HEK293 (cell line): ENCODE measurements around the gene GJC1.
A peak's percentile ranks its signal among the peaks of the same experiment; 100 is the strongest.

Experiments
- CTCF ChIA-PET: fragments of 350-600 bp; formaldehyde crosslinking; extraction: SDS; loops from one replicate; lab custom pipeline; 2021; ENCODE audit warnings: antibody characterized with exemption; lab: Yijun Ruan, JAX
- POLR2A ChIA-PET: fragments of 300-600 bp; formaldehyde crosslinking; extraction: SDS; loops from one replicate; lab custom pipeline; 2020; ENCODE audit warnings: antibody characterized with exemption, inconsistent platforms; lab: Yijun Ruan, JAX
- H3K27ac ChIP-seq: fragments of 200-500 bp; sonication (Bioruptor generic); 2 replicates; pipeline ENCODE4 v1.5.1; 2014; ENCODE audit warnings: low read depth, low read length, control low read depth, inconsistent platforms; ENCODE audit errors: extremely low read depth
- H3K36me3 ChIP-seq, 2 experiments: fragments of 200-500 bp in 1 of 2; sonication (Bioruptor generic) in 1 of 2; 1 replicate in 1 of 2; 2 replicates in 1 of 2; pipeline ENCODE4 v1.5.1; 2014 to 2017; ENCODE audit warnings: inconsistent platforms in 2 of 2, low read length in 2 of 2; ENCODE audit not compliant: control insufficient read depth in 2 of 2, insufficient read depth in 1 of 2
- H3K4me1 ChIP-seq: fragments of 200-500 bp; sonication (Bioruptor generic); 2 replicates; pipeline ENCODE4 v1.5.1; 2014; ENCODE audit warnings: mild to moderate bottlenecking, low read length, inconsistent platforms; ENCODE audit not compliant: control insufficient read depth, insufficient read depth
- H3K4me3 ChIP-seq: 2 replicates; pipeline ENCODE4 v1.5.1; 2011; ENCODE audit warnings: low read depth, mild to moderate bottlenecking, control low read depth, low read length, moderate library complexity
- H3K9me3 ChIP-seq: fragments of 200-500 bp; sonication (Bioruptor generic); 2 replicates; pipeline ENCODE4 v1.5.1; 2014; ENCODE audit warnings: low read depth, low read length, inconsistent platforms; ENCODE audit not compliant: control insufficient read depth, insufficient read depth
- KLF1 ChIP-seq: fragments of 450-650 bp; formaldehyde crosslinking; IDR thresholded peaks from 2 replicates; pipeline ENCODE4 v1.5.1; 2016; ENCODE audit warnings: missing biosample characterization, missing genetic modification characterization
- PRDM10 ChIP-seq: fragments of 450-650 bp; formaldehyde crosslinking; IDR thresholded peaks from 2 replicates; pipeline ENCODE4 v1.5.1; 2016; ENCODE audit warnings: missing biosample characterization, missing genetic modification characterization
- PRDM4 ChIP-seq: fragments of 450-650 bp; formaldehyde crosslinking; IDR thresholded peaks from 2 replicates; pipeline ENCODE4 v1.5.1; 2017; ENCODE audit warnings: missing biosample characterization, missing genetic modification characterization
- SP7 ChIP-seq: fragments of 450-650 bp; formaldehyde crosslinking; IDR thresholded peaks from 2 replicates; pipeline ENCODE4 v1.5.1; 2016; ENCODE audit warnings: missing biosample characterization, missing genetic modification characterization
- ZBTB21 ChIP-seq: fragments of 450-650 bp; formaldehyde crosslinking; IDR thresholded peaks from 2 replicates; pipeline ENCODE4 v1.5.1; 2017; ENCODE audit warnings: missing biosample characterization, missing genetic modification characterization
- ZFP37 ChIP-seq: fragments of 450-650 bp; formaldehyde crosslinking; IDR thresholded peaks from 2 replicates; pipeline ENCODE4 v1.5.1; 2016; ENCODE audit warnings: missing biosample characterization, missing genetic modification characterization
- ZIC2 ChIP-seq: fragments of 450-650 bp; formaldehyde crosslinking; IDR thresholded peaks from 2 replicates; pipeline ENCODE4 v1.5.1; 2016; ENCODE audit warnings: missing biosample characterization, missing genetic modification characterization
- ZNF138 ChIP-seq: fragments of 450-650 bp; formaldehyde crosslinking; IDR thresholded peaks from 2 replicates; pipeline ENCODE4 v1.5.1; 2016; ENCODE audit warnings: missing biosample characterization, missing genetic modification characterization, borderline replicate concordance
- ZNF211 ChIP-seq: fragments of 450-650 bp; formaldehyde crosslinking; IDR thresholded peaks from 2 replicates; pipeline ENCODE4 v1.5.1; 2016; ENCODE audit warnings: low read depth, missing biosample characterization, missing genetic modification characterization
- ZNF23 ChIP-seq: fragments of 450-650 bp; formaldehyde crosslinking; IDR thresholded peaks from 2 replicates; pipeline ENCODE4 v1.5.1; 2016; ENCODE audit warnings: missing biosample characterization, missing genetic modification characterization, borderline replicate concordance
- ZNF248 ChIP-seq: fragments of 450-650 bp; formaldehyde crosslinking; IDR thresholded peaks from 2 replicates; pipeline ENCODE4 v1.5.1; 2017; ENCODE audit warnings: missing biosample characterization, missing genetic modification characterization
- ZNF280C ChIP-seq: fragments of 450-650 bp; formaldehyde crosslinking; IDR thresholded peaks from 2 replicates; pipeline ENCODE4 v1.5.1; 2016; ENCODE audit warnings: missing biosample characterization, missing genetic modification characterization
- ZNF311 ChIP-seq: fragments of 450-650 bp; formaldehyde crosslinking; IDR thresholded peaks from 2 replicates; pipeline ENCODE4 v1.5.1; 2017; ENCODE audit warnings: missing biosample characterization, missing genetic modification characterization, borderline replicate concordance
- ZNF341 ChIP-seq: fragments of 450-650 bp; formaldehyde crosslinking; IDR thresholded peaks from 2 replicates; pipeline ENCODE4; 2016; ENCODE audit warnings: low read depth, missing biosample characterization, missing genetic modification characterization
- ZNF350 ChIP-seq: fragments of 450-650 bp; formaldehyde crosslinking; IDR thresholded peaks from 2 replicates; pipeline ENCODE4 v1.5.0; 2017; ENCODE audit warnings: missing biosample characterization, mild to moderate bottlenecking, missing genetic modification characterization
- ZNF521 ChIP-seq: fragments of 450-650 bp; formaldehyde crosslinking; IDR thresholded peaks from 2 replicates; pipeline ENCODE4 v1.5.1; 2017; ENCODE audit warnings: missing biosample characterization, mild to moderate bottlenecking, missing genetic modification characterization
- ZNF645 ChIP-seq: fragments of 450-650 bp; formaldehyde crosslinking; IDR thresholded peaks from 2 replicates; pipeline ENCODE4; 2016; ENCODE audit warnings: missing biosample characterization, missing genetic modification characterization
- ZNF660 ChIP-seq: fragments of 450-650 bp; IDR thresholded peaks from 2 replicates; pipeline ENCODE4 v1.5.1; 2018; ENCODE audit warnings: missing biosample characterization, mild to moderate bottlenecking, missing genetic modification characterization
- ZNF747 ChIP-seq: fragments of 450-650 bp; formaldehyde crosslinking; IDR thresholded peaks from 2 replicates; pipeline ENCODE4 v1.5.1; 2016; ENCODE audit warnings: missing biosample characterization, missing genetic modification characterization
- ZNF768 ChIP-seq: fragments of 450-650 bp; formaldehyde crosslinking; IDR thresholded peaks from 2 replicates; pipeline ENCODE4 v1.5.1; 2018; ENCODE audit warnings: missing biosample characterization, mild to moderate bottlenecking, missing genetic modification characterization
- ZSCAN23 ChIP-seq: fragments of 450-650 bp; formaldehyde crosslinking; IDR thresholded peaks from 2 replicates; pipeline ENCODE4 v1.5.1; 2016; ENCODE audit warnings: missing biosample characterization, missing genetic modification characterization
- TF ChIP-seq, protein P1 (sequence below): fragments of 450-650 bp; formaldehyde crosslinking; IDR thresholded peaks from 2 replicates; pipeline ENCODE4 v1.5.1; 2016; ENCODE audit warnings: missing biosample characterization, missing genetic modification characterization
- TF ChIP-seq, protein P2 (sequence below): fragments of 450-650 bp; IDR thresholded peaks from 2 replicates; pipeline ENCODE4 v1.5.1; 2018; ENCODE audit warnings: missing biosample characterization, missing genetic modification characterization

The GJC1 gene

GRCh38 chr17:44875761-44876160, 45.7 kb upstream of the GJC1 start:
- ChIA-PET POLR2A (no interaction called here), CTCF (interaction anchor here (0.6 to 13.6 kb wide), 3 partner anchors 8 to 222 kb away, joined by 3 to 221 read pairs (median 83); no protein-coding TSS in a partner anchor)
- Histone ChIP-seq H3K36me3 (peaks cover 72 to 86% of the 10 kb centered on the region in 2 experiments), H3K9me3 (no peaks in the 10 kb centered on the region), H3K27ac (no peak overlapping the region), H3K4me3 (no peak overlapping the region), H3K4me1 (no peaks in the 10 kb centered on the region)
- TF ChIP-seq ZNF211 (no peak), ZNF768 (no peak), ZNF350 (no peak), ZNF23 (tag by site-specific recombination) (no peak), ZBTB21 (tag by site-specific recombination) (no peak), ZNF248 (tag by site-specific recombination) (no peak), ZNF645 (tag by site-specific recombination) (no peak), ZNF341 (tag by site-specific recombination) (no peak), ZFP37 (no peak), ZNF311 (tag by site-specific recombination) (no peak), ZSCAN23 (tag by site-specific recombination) (no peak), ZNF747 (tag by site-specific recombination) (no peak), ZNF138 (tag by site-specific recombination) (no peak), ZNF521 (tag by site-specific recombination) (no peak), KLF1 (tag by site-specific recombination) (no peak), PRDM10 (no peak)
- TF ChIP-seq, protein P1, sequence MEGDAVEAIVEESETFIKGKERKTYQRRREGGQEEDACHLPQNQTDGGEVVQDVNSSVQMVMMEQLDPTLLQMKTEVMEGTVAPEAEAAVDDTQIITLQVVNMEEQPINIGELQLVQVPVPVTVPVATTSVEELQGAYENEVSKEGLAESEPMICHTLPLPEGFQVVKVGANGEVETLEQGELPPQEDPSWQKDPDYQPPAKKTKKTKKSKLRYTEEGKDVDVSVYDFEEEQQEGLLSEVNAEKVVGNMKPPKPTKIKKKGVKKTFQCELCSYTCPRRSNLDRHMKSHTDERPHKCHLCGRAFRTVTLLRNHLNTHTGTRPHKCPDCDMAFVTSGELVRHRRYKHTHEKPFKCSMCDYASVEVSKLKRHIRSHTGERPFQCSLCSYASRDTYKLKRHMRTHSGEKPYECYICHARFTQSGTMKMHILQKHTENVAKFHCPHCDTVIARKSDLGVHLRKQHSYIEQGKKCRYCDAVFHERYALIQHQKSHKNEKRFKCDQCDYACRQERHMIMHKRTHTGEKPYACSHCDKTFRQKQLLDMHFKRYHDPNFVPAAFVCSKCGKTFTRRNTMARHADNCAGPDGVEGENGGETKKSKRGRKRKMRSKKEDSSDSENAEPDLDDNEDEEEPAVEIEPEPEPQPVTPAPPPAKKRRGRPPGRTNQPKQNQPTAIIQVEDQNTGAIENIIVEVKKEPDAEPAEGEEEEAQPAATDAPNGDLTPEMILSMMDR = no peak
- TF ChIP-seq, protein P2, sequence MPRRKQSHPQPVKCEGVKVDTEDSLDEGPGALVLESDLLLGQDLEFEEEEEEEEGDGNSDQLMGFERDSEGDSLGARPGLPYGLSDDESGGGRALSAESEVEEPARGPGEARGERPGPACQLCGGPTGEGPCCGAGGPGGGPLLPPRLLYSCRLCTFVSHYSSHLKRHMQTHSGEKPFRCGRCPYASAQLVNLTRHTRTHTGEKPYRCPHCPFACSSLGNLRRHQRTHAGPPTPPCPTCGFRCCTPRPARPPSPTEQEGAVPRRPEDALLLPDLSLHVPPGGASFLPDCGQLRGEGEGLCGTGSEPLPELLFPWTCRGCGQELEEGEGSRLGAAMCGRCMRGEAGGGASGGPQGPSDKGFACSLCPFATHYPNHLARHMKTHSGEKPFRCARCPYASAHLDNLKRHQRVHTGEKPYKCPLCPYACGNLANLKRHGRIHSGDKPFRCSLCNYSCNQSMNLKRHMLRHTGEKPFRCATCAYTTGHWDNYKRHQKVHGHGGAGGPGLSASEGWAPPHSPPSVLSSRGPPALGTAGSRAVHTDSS = no peak

- H3K4me1 ChIP-seq = no peaks in the 10 kb centered on the region
- H3K4me3 ChIP-seq = no peak overlapping the region
- ChIA-PET CTCF (interaction anchor here (1.1 to 13.6 kb wide), 3 partner anchors 7 to 93 kb away, joined by 3 to 221 read pairs (median 25); no protein-coding TSS in a partner anchor), POLR2A (no interaction called here)
- H3K9me3 ChIP-seq = no peaks in the 10 kb centered on the region
- peaks cover 71 to 86% of the 10 kb centered on the region in 2 experiments for H3K36me3 ChIP-seq
- H3K27ac ChIP-seq = no peak overlapping the region
- TF ChIP-seq PRDM4 (0 out of 2 replicates have a peak, but pooled peaks have one; percentile 24), SP7 (tag by site-specific recombination) (peak; percentile 68; the same call in 1 of the 2 replicates), ZBTB21 (tag by site-specific recombination) (0 out of 2 replicates have a peak, but pooled peaks have one; percentile 10), ZNF280C (tag by site-specific recombination) (no peak), ZNF660 (tag by site-specific recombination) (0 out of 2 replicates have a peak, but pooled peaks have one; percentile 31), ZIC2 (tag by site-specific recombination) (peak; percentile 92)
Measured at GRCh38 chr17:44872131-44872768, 42.2 kb upstream of the GJC1 start.
